ENCODE data around the gene FMN1.

- TF ChIP-seq SP1 (IDR thresholded peaks at IDR 0.05) (no peak), FOXA1 (IDR thresholded peaks at IDR 0.05) (no peak), L3MBTL2 (conservative IDR thresholded peaks at IDR 0.05) (no peak), FOXK2 (IDR thresholded peaks at IDR 0.05) (no peak), BHLHE40 (IDR thresholded peaks at IDR 0.05; ENCODE audit: borderline replicate concordance) (no peak), TARDBP (IDR thresholded peaks at IDR 0.05) (no peak), LEF1 (IDR thresholded peaks at IDR 0.05; ENCODE audit: borderline replicate concordance) (no peak), CTBP1 (IDR thresholded peaks at IDR 0.05; ENCODE audit: borderline replicate concordance) (no peak), FOXM1 (IDR thresholded peaks at IDR 0.05; ENCODE audit: borderline replicate concordance) (no peak)
Measured at GRCh38 chr15:33168444-33168843, 26.1 kb downstream of the FMN1 start.

Measured in HEK293T (cell line).